K562 (cell line): ENCODE data around the gene CITED1.

Experiments
- DPF2 ChIP-seq: fragments of 450-650 bp; IDR thresholded peaks from 2 replicates; pipeline ENCODE4 v1.6.1; 2016
- ELF1 ChIP-seq: fragments of 200-800 bp; sonication (Bioruptor generic); IDR thresholded peaks from 2 replicates; pipeline ENCODE4 v1.6.1; 2016; ENCODE audit warnings: missing genetic modification characterization, missing compliant biosample characterization
- FOXJ3 ChIP-seq: sonication (generic); formaldehyde crosslinking; IDR thresholded peaks from 2 replicates; pipeline ENCODE4 v1.4.0; 2020; ENCODE audit warnings: mild to moderate bottlenecking, missing genetic modification reagents
- GABPA ChIP-seq: fragments of 200-800 bp; sonication (Bioruptor generic); conservative IDR thresholded peaks from 2 replicates; pipeline ENCODE4 v1.6.1; 2016; ENCODE audit warnings: low read depth, missing genetic modification characterization, missing compliant biosample characterization
- HNRNPH1 ChIP-seq: fragments of 200-400 bp; formaldehyde crosslinking; optimal IDR thresholded peaks from 2 replicates; pipeline ENCODE3; 2017; ENCODE audit warnings: low read depth, mild to moderate bottlenecking, low read length, moderate library complexity
- KDM5B ChIP-seq: fragments of 200-600 bp; sonication (generic); IDR thresholded peaks from 2 replicates; pipeline ENCODE4 v1.6.1; 2012; ENCODE audit warnings: low read depth, mild to moderate bottlenecking, moderate library complexity, low read length, control low read depth, inconsistent platforms; ENCODE audit not compliant: insufficient replicate concordance
- KHSRP ChIP-seq: fragments of 450-650 bp; IDR thresholded peaks from 2 replicates; pipeline ENCODE4 v1.6.1; 2017
- POLR2A ChIP-seq: fragments of 450-650 bp; conservative IDR thresholded peaks from 2 replicates; pipeline ENCODE4 v1.6.1; 2016
- SAFB ChIP-seq: fragments of 200-400 bp; formaldehyde crosslinking; IDR thresholded peaks from 2 replicates; pipeline ENCODE4 v1.6.1; 2017; ENCODE audit warnings: low read depth, low read length, borderline replicate concordance
- SRSF1 ChIP-seq: fragments of 200-400 bp; formaldehyde crosslinking; IDR thresholded peaks from 2 replicates; pipeline ENCODE4 v1.6.1; 2017; ENCODE audit warnings: mild to moderate bottlenecking, low read depth, low read length, moderate library complexity

GRCh38 chrX:72330131-72330530 lies 24.4 kb upstream of the CITED1 start:
- no peak for TF ChIP-seq ELF1
- no peak for TF ChIP-seq HNRNPH1
- TF ChIP-seq SAFB: no peak
- no peak for TF ChIP-seq SRSF1
- no peak for TF ChIP-seq FOXJ3 (CRISPR knock-in tag)
- no peak for TF ChIP-seq GABPA (tag)
- no peak for TF ChIP-seq POLR2A
- TF ChIP-seq KHSRP: no peak
- TF ChIP-seq DPF2: no peak
- no peak for TF ChIP-seq KDM5B
